IMR-90 (cell line): Measurements from ENCODE around the gene CHST1. TPM values are rescaled to one million over a fixed set of nuclear protein-coding genes. Genes with fewer than 3 reads are reported as not detected.

ENCODE experiments used
- ATAC-seq: fragments of 200-7000 bp; cut with Tn5 transposase; 2 replicates; pipeline ENCODE4 v1.9.1; 2020; ENCODE audit warnings: low read depth, mild to moderate bottlenecking, moderate library complexity
- BruUV-seq: library from RNA; stranded (reverse); fragments of 400-500 nt; replicated peaks from 2 replicates; lab custom pipeline; 2021; lab: Mats Ljungman, UMichigan
- CTCF ChIA-PET: fragments of 300-600 bp; formaldehyde crosslinking; extraction: SDS; loops from one replicate; lab custom pipeline; 2021; ENCODE audit warnings: antibody characterized with exemption; lab: Yijun Ruan, JAX
- POLR2A ChIA-PET: fragments of 300-600 bp; sonication (Branson Sonifier 250); formaldehyde crosslinking; loops from one replicate; lab custom pipeline; 2022; ENCODE audit warnings: antibody characterized with exemption; ENCODE audit not compliant: unreplicated experiment; lab: Charles Lee
- DNase-seq: peaks from one replicate; pipeline ENCODE4 v3.0.0; 2013
- H2AFZ ChIP-seq: replicated peaks from 2 replicates; pipeline ENCODE3; 2013; ENCODE audit warnings: low read length, mild to moderate bottlenecking; ENCODE audit not compliant: poor library complexity
- H2AK5ac ChIP-seq: 2 replicates; pipeline ENCODE4 v1.6.1; 2013; ENCODE audit warnings: low read depth, low read length, inconsistent platforms
- H2AK9ac ChIP-seq: replicated peaks from 2 replicates; pipeline ENCODE3; 2013; ENCODE audit warnings: mild to moderate bottlenecking, low read depth, low read length, moderate library complexity; ENCODE audit not compliant: poor library complexity
- H2BK120ac ChIP-seq: 2 replicates; pipeline ENCODE4 v1.6.1; 2013; ENCODE audit warnings: low read depth, low read length, inconsistent platforms
- H2BK15ac ChIP-seq: 3 replicates; pipeline ENCODE4 v1.6.1; 2013; ENCODE audit warnings: low read depth, low read length, inconsistent platforms
- H2BK20ac ChIP-seq: 2 replicates; pipeline ENCODE4 v1.6.1; 2013; ENCODE audit warnings: low read depth, mild to moderate bottlenecking, inconsistent platforms, low read length, moderate library complexity
- H2BK5ac ChIP-seq: 2 replicates; pipeline ENCODE4 v1.6.1; 2013; ENCODE audit warnings: mild to moderate bottlenecking, low read depth, low read length, inconsistent platforms; ENCODE audit not compliant: poor library complexity, severe bottlenecking
- H3K14ac ChIP-seq: replicated peaks from 2 replicates; pipeline ENCODE4 v1.6.1; 2013; ENCODE audit warnings: low read depth, low read length, inconsistent platforms
- H3K18ac ChIP-seq: 2 replicates; pipeline ENCODE4 v1.6.1; 2013; ENCODE audit warnings: low read depth, low read length, control low read depth
- H3K23ac ChIP-seq: 2 replicates; pipeline ENCODE4 v1.6.1; 2013; ENCODE audit warnings: low read depth, low read length, inconsistent platforms
- H3K27ac ChIP-seq: 2 replicates; pipeline ENCODE4 v1.5.1; 2013; ENCODE audit warnings: mild to moderate bottlenecking, control low read depth, low read length; ENCODE audit not compliant: insufficient read depth
- H3K27me3 ChIP-seq: 2 replicates; pipeline ENCODE4 v1.6.1; 2013; ENCODE audit warnings: low read length; ENCODE audit not compliant: control insufficient read depth, insufficient read depth
- H3K36me3 ChIP-seq: 2 replicates; pipeline ENCODE4 v1.6.1; 2013; ENCODE audit warnings: low read length, mixed read lengths; ENCODE audit not compliant: control insufficient read depth, insufficient read depth
- H3K4ac ChIP-seq: 2 replicates; pipeline ENCODE4 v1.6.1; 2013; ENCODE audit warnings: low read depth, low read length, inconsistent platforms
- H3K4me1 ChIP-seq: 2 replicates; pipeline ENCODE4 v1.6.1; 2013; ENCODE audit warnings: low read length, mixed read lengths; ENCODE audit not compliant: control insufficient read depth, insufficient read depth
- H3K4me2 ChIP-seq: 2 replicates; pipeline ENCODE4 v1.6.1; 2013; ENCODE audit warnings: low read depth, mild to moderate bottlenecking, control low read depth, low read length, moderate library complexity
- H3K4me3 ChIP-seq: 2 replicates; pipeline ENCODE4 v1.5.1; 2013; ENCODE audit warnings: low read depth, mild to moderate bottlenecking, control low read depth, low read length, moderate library complexity; ENCODE audit not compliant: insufficient read depth
- H3K56ac ChIP-seq: 2 replicates; pipeline ENCODE4 v1.6.1; 2013; ENCODE audit warnings: low read length, inconsistent platforms; ENCODE audit not compliant: insufficient read depth; ENCODE audit errors: extremely low read depth
- H3K79me1 ChIP-seq, 2 experiments: 2 replicates each; pipeline ENCODE4 v1.6.1; 2013; ENCODE audit warnings: low read length in 2 of 2, inconsistent platforms in 1 of 2, low read depth in 1 of 2
- H3K9ac ChIP-seq: 2 replicates; pipeline ENCODE4 v1.6.1; 2013; ENCODE audit warnings: low read depth, low read length, control low read depth
- H3K9me1 ChIP-seq: 2 replicates; pipeline ENCODE4 v1.6.1; 2013; ENCODE audit warnings: low read length, inconsistent platforms; ENCODE audit not compliant: insufficient read depth
- H3K9me3 ChIP-seq: 2 replicates; pipeline ENCODE4 v1.6.1; 2013; ENCODE audit warnings: low read length; ENCODE audit not compliant: control insufficient read depth, insufficient read depth
- H4K20me1 ChIP-seq: 2 replicates; pipeline ENCODE4 v1.6.1; 2013; ENCODE audit warnings: low read length, inconsistent platforms; ENCODE audit not compliant: insufficient read depth
- H4K5ac ChIP-seq: 2 replicates; pipeline ENCODE4 v1.6.1; 2013; ENCODE audit warnings: mild to moderate bottlenecking, low read depth, low read length, control low read depth
- H4K8ac ChIP-seq, 2 experiments: 2 replicates each; pipeline ENCODE4 v1.6.1; 2013; ENCODE audit warnings: low read depth in 2 of 2, low read length in 2 of 2, control low read depth in 1 of 2, inconsistent platforms in 1 of 2
- H4K91ac ChIP-seq: 2 replicates; pipeline ENCODE4 v1.6.1; 2013; ENCODE audit warnings: low read depth, low read length, inconsistent platforms; ENCODE audit not compliant: insufficient read depth
- ELK1 ChIP-seq: fragments of 150-350 bp; IDR thresholded peaks from 2 replicates; pipeline ENCODE4 v1.6.1; 2016; ENCODE audit warnings: low read depth, mild to moderate bottlenecking, low read length, moderate library complexity, borderline replicate concordance
- FOS ChIP-seq: fragments of 150-350 bp; IDR thresholded peaks from 2 replicates; pipeline ENCODE4 v1.6.1; 2016; ENCODE audit warnings: low read depth, low read length
- MAFK ChIP-seq: IDR thresholded peaks from 2 replicates; pipeline ENCODE4 v1.6.1; 2012; ENCODE audit warnings: low read depth, low read length, improper control_type of control experiment
- MAZ ChIP-seq: IDR thresholded peaks from 2 replicates; pipeline ENCODE4 v1.6.1; 2012; ENCODE audit warnings: low read depth, mild to moderate bottlenecking, low read length, improper control_type of control experiment, moderate library complexity, borderline replicate concordance
- POLR2A ChIP-seq: IDR thresholded peaks from 2 replicates; pipeline ENCODE4 v1.6.1; 2012; ENCODE audit warnings: mild to moderate bottlenecking, low read depth, low read length
- RAD21 ChIP-seq: IDR thresholded peaks from 2 replicates; pipeline ENCODE4 v1.6.1; 2012; ENCODE audit warnings: low read length, improper control_type of control experiment
- RFX5 ChIP-seq: IDR thresholded peaks from 2 replicates; pipeline ENCODE4 v1.8.0; 2012; ENCODE audit warnings: low read depth, mild to moderate bottlenecking, low read length, moderate library complexity
- SMC3 ChIP-seq: fragments of 150-350 bp; IDR thresholded peaks from 2 replicates; pipeline ENCODE4 v1.6.1; 2016; ENCODE audit warnings: low read depth, mild to moderate bottlenecking, antibody characterized with exemption, low read length, moderate library complexity
- USF2 ChIP-seq: fragments of 150-350 bp; IDR thresholded peaks from 2 replicates; pipeline ENCODE4 v1.6.1; 2017; ENCODE audit warnings: mild to moderate bottlenecking, antibody characterized with exemption, low read length, low read depth
- WGBS, 2 experiments: methylation state at CpG; one replicate each; pipeline versions ENCODE4 v1.1.5 to v1.1.7; 2013; ENCODE audit warnings: missing lambda C conversion rate in 2 of 2; ENCODE audit not compliant: insufficient read length in 1 of 2; ENCODE audit errors: extremely low coverage in 2 of 2; 5-methylcytosine and 5-hydroxymethylcytosine counted together
- dilution Hi-C: fragments of 300-500 bp; cut with HindIII; formaldehyde crosslinking; loops from one replicate; pipeline ENCODE4 v1.14.3; 2018; ENCODE audit warnings: low sequenced_read_pairs; ENCODE audit not compliant: unreplicated experiment
- in situ Hi-C: fragments of 300-500 bp; cut with MboI; formaldehyde crosslinking; loops from 3 replicates; pipeline ENCODE4 v1.14.3; 2019; ENCODE audit warnings: low sequenced_read_pairs, inconsistent platforms, mixed read lengths
- intact Hi-C: fragments of 100-400 bp; cut with micrococcal nuclease; formaldehyde crosslinking; loops from 2 replicates; pipeline ENCODE4 v1.10.0; 2022
- polyA plus RNA-seq, 3 experiments: library from polyadenylated mRNA; depleted of rRNA; stranded (reverse); fragments of >200 nt; gene quantifications; 2 replicates each; pipeline ENCODE4 v1.2.3, GENCODE V29; 2012; ENCODE audit warnings: low replicate concordance in 1 of 3
- total RNA-seq: library from RNA; depleted of rRNA; stranded (reverse); fragments of >200 nt; gene quantifications from 2 replicates; pipeline ENCODE4 v1.2.3, GENCODE V29; 2012

CHST1 gene
- total and polyA plus RNA-seq, 2 of the 4 experiments (the other 2 are of a cell fraction), result 0.21 TPM; not detected in 1

- TF ChIP-seq POLR2A, result no peak
Measured at GRCh38 chr11:45665933-45666647, 668 bp upstream of the CHST1 start (continued).

- ATAC-seq, result peak; percentile 5
- dilution Hi-C loops, result no loop called here
Measured at GRCh38 chr11:45664376-45665205, 831 bp downstream of the CHST1 start.

More at GRCh38 chr11:45664376-45665205, 831 bp downstream of the CHST1 start:
- H4K20me1 ChIP-seq, result no peaks in the 10 kb centered on the region; the same call in 1 of the 2 replicates
- no peak overlapping the region for H2BK15ac ChIP-seq
- H2AFZ ChIP-seq, result peak overlapping the region; percentile 73
- no peak overlapping the region for H3K23ac ChIP-seq
- no peak overlapping the region for H3K9ac ChIP-seq
- no peak overlapping the region for H4K8ac ChIP-seq
- no peak overlapping the region for H2AK9ac ChIP-seq
- no peak overlapping the region for H2BK20ac ChIP-seq
- H3K4me3 ChIP-seq, result peak overlapping the region; percentile 36
- H3K4me1 ChIP-seq, result peaks cover 4% of the 10 kb centered on the region; the same call in 1 of the 2 replicates
- TF ChIP-seq ELK1, result no peak
- TF ChIP-seq MAZ, result no peak
- TF ChIP-seq POLR2A, result no peak
- no peak for TF ChIP-seq SMC3
- no peak for TF ChIP-seq MAFK
- TF ChIP-seq RFX5, result no peak
- no peak for TF ChIP-seq USF2
- no peak for TF ChIP-seq RAD21
- no peak for TF ChIP-seq FOS
- no peak overlapping the region for H3K56ac ChIP-seq
- BruUV-seq, result no TSS peak
- no peak overlapping the region for H3K14ac ChIP-seq
- H3K36me3 ChIP-seq, result no peaks in the 10 kb centered on the region
- no peak overlapping the region for H3K27ac ChIP-seq
- H3K9me1 ChIP-seq, result no peaks in the 10 kb centered on the region
- no peak overlapping the region for H3K4ac ChIP-seq
- in situ Hi-C loops (no loop called here), intact Hi-C loops (no loop called here)
- ChIA-PET CTCF (no interaction called here), POLR2A (no interaction called here)
- peak overlapping the region; percentile 61; the same call in 1 of the 2 replicates for H3K4me2 ChIP-seq
- H3K79me1 ChIP-seq, result no peaks in the 10 kb centered on the region
- H3K18ac ChIP-seq, result no peak overlapping the region
- H4K5ac ChIP-seq, result no peak overlapping the region
- no peak overlapping the region for H2AK5ac ChIP-seq
- peaks cover 70% of the 10 kb centered on the region for H3K27me3 ChIP-seq
- H4K91ac ChIP-seq, result no peak overlapping the region
- H3K9me3 ChIP-seq, result no peaks in the 10 kb centered on the region
- WGBS, 2 experiments, result 2% methylated on average over 45 of the region's 76 CpGs; no CpG with 5 or more reads in 1 of the 2 experiments
- H2BK120ac ChIP-seq, result no peak overlapping the region
- no peak overlapping the region for H2BK5ac ChIP-seq
- DNase-seq, result no peak
